Smooth muscle cell (in vitro differentiated cells): Measurements from ENCODE around the gene HS3ST1. TPM values are rescaled to one million over a fixed set of nuclear protein-coding genes. Genes with fewer than 3 reads are reported as not detected.

ENCODE experiments used
- DNase-seq: peaks from one replicate; lab custom pipeline; 2025; ENCODE audit not compliant: unreplicated experiment; lab: John Stamatoyannopoulos, UW
- H2AFZ ChIP-seq: fragments of 200-600 bp; sonication (generic); 2 replicates; pipeline ENCODE4 v1.6.0; 2016; ENCODE audit warnings: antibody characterized with exemption, low read depth, mild to moderate bottlenecking
- H3F3A ChIP-seq: fragments of 200-600 bp; sonication (generic); 2 replicates; pipeline ENCODE4 v1.6.0; 2017; ENCODE audit warnings: antibody characterized with exemption, low read depth
- H3K27ac ChIP-seq: fragments of 200-600 bp; sonication (generic); 2 replicates; pipeline ENCODE4 v1.5.1; 2016; ENCODE audit warnings: low read depth, mild to moderate bottlenecking
- H3K27me3 ChIP-seq: fragments of 200-600 bp; sonication (generic); 2 replicates; pipeline ENCODE4 v1.6.1; 2016; ENCODE audit warnings: low read depth, mild to moderate bottlenecking
- H3K36me3 ChIP-seq: fragments of 200-600 bp; sonication (generic); 2 replicates; pipeline ENCODE4 v1.5.1; 2016; ENCODE audit warnings: low read depth
- H3K4me1 ChIP-seq: fragments of 200-600 bp; sonication (generic); 2 replicates; pipeline ENCODE4 v1.5.1; 2016; ENCODE audit warnings: low read depth
- H3K4me2 ChIP-seq: fragments of 200-600 bp; sonication (generic); 2 replicates; pipeline ENCODE4 v1.6.0; 2016; ENCODE audit warnings: mild to moderate bottlenecking
- H3K4me3 ChIP-seq: fragments of 200-600 bp; sonication (generic); 2 replicates; pipeline ENCODE4 v1.5.1; 2016; ENCODE audit warnings: mild to moderate bottlenecking
- H3K79me2 ChIP-seq: fragments of 200-600 bp; sonication (generic); 2 replicates; pipeline ENCODE4 v1.6.0; 2016; ENCODE audit warnings: low read depth, mild to moderate bottlenecking
- H3K9ac ChIP-seq: fragments of 200-600 bp; sonication (generic); 2 replicates; pipeline ENCODE4 v1.6.0; 2016; ENCODE audit warnings: low read depth
- H3K9me3 ChIP-seq: fragments of 200-600 bp; sonication (generic); replicated peaks from 2 replicates; pipeline ENCODE4 v1.5.1; 2016; ENCODE audit warnings: low read depth
- H4K20me1 ChIP-seq: fragments of 200-600 bp; sonication (generic); 2 replicates; pipeline ENCODE4 v1.6.0; 2016; ENCODE audit warnings: low read depth
- CTCF ChIP-seq: fragments of 200-600 bp; sonication (generic); IDR thresholded peaks from 2 replicates; pipeline ENCODE4 v1.5.1; 2017; ENCODE audit warnings: borderline replicate concordance, mild to moderate bottlenecking, antibody characterized with exemption; ENCODE audit not compliant: insufficient read depth, poor library complexity, severe bottlenecking
- WGBS: methylation state at CpG from one replicate; pipeline ENCODE4 v1.1.7; 2016; ENCODE audit warnings: low lambda C conversion rate; 5-methylcytosine and 5-hydroxymethylcytosine counted together
- polyA plus RNA-seq: library from polyadenylated mRNA; unstranded; fragments of >200 nt; fragmentation: Nextera tagmentation; extraction: Ambion mirVana; gene quantifications from 2 replicates; pipeline ENCODE4 v1.2.1, GENCODE V29; 2016
- total RNA-seq: library from RNA; depleted of rRNA; stranded (reverse); fragments of >200 nt; gene quantifications from 2 replicates; pipeline ENCODE4 v1.2.3, GENCODE V29; 2014

Gene HS3ST1
- total and polyA plus RNA-seq, 2 experiments from 2014 or later = 0.22 to 3.1 TPM

- WGBS = 81% methylated on average over 1 of the region's 1 CpG
- H3K4me3 ChIP-seq = no peak overlapping the region
- no peak for TF ChIP-seq CTCF
Measured at GRCh38 chr4:11456401-11456800, 27.7 kb upstream of the HS3ST1 start.

GRCh38 chr4:11455201-11455835 lies 26.6 kb upstream of the HS3ST1 start:
- Histone ChIP-seq H2AFZ (no peak overlapping the region), H3K79me2 (no peaks in the 10 kb centered on the region), H3K36me3 (no peaks in the 10 kb centered on the region), H4K20me1 (no peaks in the 10 kb centered on the region), H3F3A (no peaks in the 10 kb centered on the region), H3K9ac (no peak overlapping the region), H3K4me2 (no peak overlapping the region), H3K4me3 (no peak overlapping the region), H3K4me1 (no peaks in the 10 kb centered on the region), H3K27me3 (no peaks in the 10 kb centered on the region), H3K9me3 (no peaks in the 10 kb centered on the region), H3K27ac (no peak overlapping the region)
- 80% methylated on average over 5 of the region's 5 CpGs for WGBS
- TF ChIP-seq CTCF = no peak
- no peak for DNase-seq

More at GRCh38 chr4:11456401-11456800, 27.7 kb upstream of the HS3ST1 start:
- H3F3A ChIP-seq = no peaks in the 10 kb centered on the region
- no peaks in the 10 kb centered on the region for H3K4me1 ChIP-seq
- H3K4me2 ChIP-seq = no peak overlapping the region
- H3K36me3 ChIP-seq = no peaks in the 10 kb centered on the region
- no peaks in the 10 kb centered on the region for H3K79me2 ChIP-seq
- DNase-seq = no peak
- no peak overlapping the region for H3K9ac ChIP-seq
- H3K9me3 ChIP-seq = no peaks in the 10 kb centered on the region
- no peak overlapping the region for H3K27ac ChIP-seq
- no peak overlapping the region for H2AFZ ChIP-seq
- no peaks in the 10 kb centered on the region for H4K20me1 ChIP-seq
- H3K27me3 ChIP-seq = no peaks in the 10 kb centered on the region

GRCh38 chr4:11451716-11452115 lies 23.0 kb upstream of the HS3ST1 start:
- Histone ChIP-seq H3K79me2 (no peaks in the 10 kb centered on the region), H3K36me3 (no peaks in the 10 kb centered on the region), H3F3A (no peaks in the 10 kb centered on the region), H3K4me1 (no peaks in the 10 kb centered on the region), H3K27me3 (no peaks in the 10 kb centered on the region), H3K4me2 (no peak overlapping the region), H3K9me3 (no peaks in the 10 kb centered on the region), H3K9ac (no peak overlapping the region), H4K20me1 (no peaks in the 10 kb centered on the region), H2AFZ (no peak overlapping the region), H3K27ac (no peak overlapping the region), H3K4me3 (no peak overlapping the region)
- no peak for DNase-seq
- WGBS = 93% methylated on average over 1 of the region's 1 CpG
- TF ChIP-seq CTCF = no peak

GRCh38 chr4:11446155-11446811 lies 17.6 kb upstream of the HS3ST1 start:
- no peaks in the 10 kb centered on the region for H3K4me1 ChIP-seq
- peak overlapping the region; percentile 3 for H3K27ac ChIP-seq
- no peaks in the 10 kb centered on the region for H3F3A ChIP-seq
- no peaks in the 10 kb centered on the region for H3K9me3 ChIP-seq
- H3K4me3 ChIP-seq = no peak overlapping the region
- H3K9ac ChIP-seq = no peak overlapping the region
- no peaks in the 10 kb centered on the region for H4K20me1 ChIP-seq
- no peaks in the 10 kb centered on the region for H3K36me3 ChIP-seq
- no peak for DNase-seq
- peak overlapping the region; percentile 36 for H3K4me2 ChIP-seq
- H3K27me3 ChIP-seq = no peaks in the 10 kb centered on the region
- peak overlapping the region; percentile 12 for H2AFZ ChIP-seq
- H3K79me2 ChIP-seq = no peaks in the 10 kb centered on the region
- no peak for TF ChIP-seq CTCF
